GM12864 (cell line): Measurements from ENCODE around the gene TEN1.

ENCODE experiments used
- DNase-seq: peaks from one replicate; pipeline ENCODE4 v3.0.0-alpha.2; 2011; ENCODE audit warnings: low read depth
- H3K4me3 ChIP-seq: 2 replicates; pipeline ENCODE4 v1.5.1; 2011; ENCODE audit warnings: mild to moderate bottlenecking, low read depth, low read length, control low read depth
- TF ChIP-seq, protein P1 (sequence below): IDR thresholded peaks from 2 replicates; pipeline ENCODE4 v1.5.1; 2011; ENCODE audit warnings: low read depth, mild to moderate bottlenecking, moderate library complexity, low read length, control low read depth, inconsistent platforms; ENCODE audit errors: missing control alignments

TEN1 gene

DNA sequence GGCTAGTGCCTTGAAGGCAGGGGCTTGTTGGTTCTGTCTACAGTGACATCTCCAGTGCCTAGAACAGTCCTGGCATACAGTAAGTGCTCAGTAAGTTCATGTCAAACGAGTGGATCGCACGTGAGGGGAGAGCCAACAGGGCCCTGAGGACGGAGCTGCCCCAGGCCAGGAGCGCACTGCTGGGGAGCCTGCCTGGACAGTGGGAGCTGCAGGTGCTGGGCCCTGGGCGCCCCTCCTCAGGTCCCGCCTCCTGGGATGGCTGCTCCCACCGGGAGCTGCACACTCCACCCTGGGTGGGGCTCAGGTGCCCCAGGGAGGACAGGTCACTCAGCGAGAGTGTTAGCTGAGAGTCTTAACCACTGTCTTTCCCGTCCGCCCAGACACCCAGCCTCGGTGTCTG lies 46.3 kb downstream of the TEN1 start:
- TF ChIP-seq, protein P1, sequence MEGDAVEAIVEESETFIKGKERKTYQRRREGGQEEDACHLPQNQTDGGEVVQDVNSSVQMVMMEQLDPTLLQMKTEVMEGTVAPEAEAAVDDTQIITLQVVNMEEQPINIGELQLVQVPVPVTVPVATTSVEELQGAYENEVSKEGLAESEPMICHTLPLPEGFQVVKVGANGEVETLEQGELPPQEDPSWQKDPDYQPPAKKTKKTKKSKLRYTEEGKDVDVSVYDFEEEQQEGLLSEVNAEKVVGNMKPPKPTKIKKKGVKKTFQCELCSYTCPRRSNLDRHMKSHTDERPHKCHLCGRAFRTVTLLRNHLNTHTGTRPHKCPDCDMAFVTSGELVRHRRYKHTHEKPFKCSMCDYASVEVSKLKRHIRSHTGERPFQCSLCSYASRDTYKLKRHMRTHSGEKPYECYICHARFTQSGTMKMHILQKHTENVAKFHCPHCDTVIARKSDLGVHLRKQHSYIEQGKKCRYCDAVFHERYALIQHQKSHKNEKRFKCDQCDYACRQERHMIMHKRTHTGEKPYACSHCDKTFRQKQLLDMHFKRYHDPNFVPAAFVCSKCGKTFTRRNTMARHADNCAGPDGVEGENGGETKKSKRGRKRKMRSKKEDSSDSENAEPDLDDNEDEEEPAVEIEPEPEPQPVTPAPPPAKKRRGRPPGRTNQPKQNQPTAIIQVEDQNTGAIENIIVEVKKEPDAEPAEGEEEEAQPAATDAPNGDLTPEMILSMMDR = no peak
- no peak overlapping the region for H3K4me3 ChIP-seq
- no peak for DNase-seq

DNA sequence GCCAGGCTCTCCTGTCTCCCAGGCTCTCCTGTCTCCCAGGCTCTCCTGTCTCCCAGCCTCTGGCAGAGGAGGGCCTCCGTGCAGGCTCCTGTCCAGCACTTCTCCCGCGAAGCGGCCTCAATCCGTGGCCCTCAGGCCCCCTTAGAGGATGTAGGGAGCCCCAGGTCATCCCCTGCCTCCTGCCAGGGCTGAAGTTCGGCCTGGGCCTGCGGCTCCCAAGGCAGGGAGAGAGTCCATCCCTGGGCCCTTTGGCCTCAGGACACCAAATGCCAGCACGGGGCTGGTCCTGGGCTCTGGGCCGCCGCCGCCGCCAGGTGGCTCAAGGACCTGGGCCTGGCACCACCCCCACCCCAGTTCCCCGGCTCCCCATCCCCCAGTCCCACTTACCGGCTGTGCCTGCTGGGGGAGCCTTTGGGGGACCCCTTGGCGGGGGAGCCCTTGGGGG lies 47.7 kb downstream of the TEN1 start:
- TF ChIP-seq, protein P1 = no peak
- DNase-seq = no peak
- H3K4me3 ChIP-seq = no peak overlapping the region

DNA sequence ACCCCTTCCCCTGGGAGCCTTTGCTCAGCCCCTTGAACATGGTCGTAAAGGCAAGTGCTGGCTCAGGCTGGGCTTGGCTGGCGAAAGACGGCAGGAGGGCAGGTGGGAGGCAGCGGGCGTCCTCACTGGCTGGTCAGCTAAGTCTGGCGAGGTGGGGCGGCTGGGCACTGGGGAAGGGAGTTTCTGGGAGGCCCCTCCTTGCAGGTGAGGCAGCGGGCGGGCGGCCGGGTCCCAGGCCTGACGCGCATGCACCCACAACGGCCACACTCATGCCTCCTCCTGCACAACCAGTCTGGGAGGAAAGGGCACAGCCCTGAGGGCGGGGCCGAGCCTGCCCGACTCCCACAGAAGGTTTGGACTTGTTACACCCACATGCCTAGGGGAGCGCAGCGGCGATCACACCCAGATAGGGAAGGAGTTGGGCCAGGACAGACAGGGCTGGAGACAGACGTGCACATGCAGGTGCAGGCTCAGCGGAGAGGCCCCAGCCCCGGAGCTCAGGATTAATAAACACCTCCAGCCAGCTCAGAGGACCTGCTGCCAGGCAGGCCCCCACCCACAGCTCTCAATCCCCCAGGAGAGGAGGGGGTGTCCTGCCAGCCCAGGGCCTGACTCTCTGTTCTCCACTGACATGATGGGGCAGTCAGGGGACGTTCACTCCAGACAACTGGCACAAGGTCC lies 48.3 kb downstream of the TEN1 start, which contains the start of gene EVPL:
TSS of gene EVPL (minus strand) at position 148 of the 681 bp plus-strand sequence. CDS start at position 40, 108 bp downstream.
- H3K4me3 ChIP-seq = no peak within 1 kb of the TSS
- no peak for DNase-seq
- TF ChIP-seq, protein P1 = no peak

DNA sequence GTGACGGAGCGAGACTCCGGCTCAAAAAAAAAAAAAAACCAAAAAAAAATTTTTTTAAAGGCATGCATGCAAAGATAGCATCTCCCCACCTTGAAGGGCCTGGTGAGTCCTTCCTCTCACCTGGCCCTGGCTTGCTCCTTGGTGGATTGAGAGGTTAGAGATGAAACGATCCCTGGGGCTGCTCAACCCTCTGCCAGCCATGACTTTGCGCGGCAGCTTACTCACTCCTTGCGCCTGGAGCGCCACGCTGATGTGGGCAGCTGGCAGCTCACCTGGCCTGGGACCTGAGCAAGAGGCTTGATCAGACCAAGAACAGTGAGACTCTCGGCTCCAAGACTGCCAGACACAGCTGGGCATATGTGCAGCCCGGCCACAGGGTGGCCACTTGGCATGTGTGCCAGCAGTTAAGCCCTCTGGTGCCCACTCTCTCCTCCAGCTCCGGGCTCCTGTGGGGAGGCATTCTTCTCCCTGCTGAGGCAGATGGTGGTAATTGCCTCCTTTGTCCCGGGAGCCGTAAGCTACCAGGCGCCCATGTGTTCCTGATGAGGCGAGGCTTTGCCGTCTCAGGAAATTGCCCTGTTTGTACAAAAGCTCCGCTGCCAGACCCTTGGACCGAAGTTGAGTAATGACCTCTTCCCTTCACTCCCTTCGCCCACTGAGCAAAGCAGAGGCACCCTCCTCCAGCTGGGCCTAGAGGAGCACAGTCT lies 53.2 kb downstream of the TEN1 start:
- TF ChIP-seq, protein P1 = no peak
- DNase-seq = no peak
- H3K4me3 ChIP-seq = no peak overlapping the region

DNA sequence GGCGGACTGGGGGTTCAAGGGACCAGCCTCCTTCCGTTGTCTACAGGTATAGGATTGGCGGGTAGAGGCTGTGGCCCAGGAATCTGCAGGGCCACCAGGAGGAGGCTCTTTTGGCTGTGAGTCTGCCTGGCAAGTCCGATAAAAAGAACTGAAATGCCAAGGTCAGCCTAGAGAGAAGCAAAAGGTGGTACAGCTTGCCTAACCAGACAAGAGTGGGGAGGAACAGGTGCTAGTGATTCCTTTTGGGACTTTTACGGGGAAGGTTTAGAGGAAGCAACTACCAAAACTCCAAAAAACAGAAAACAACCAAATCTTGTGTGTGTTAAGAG lies 53.7 kb downstream of the TEN1 start:
- TF ChIP-seq, protein P1 = no peak
- no peak for DNase-seq
- H3K4me3 ChIP-seq = no peak overlapping the region

DNA sequence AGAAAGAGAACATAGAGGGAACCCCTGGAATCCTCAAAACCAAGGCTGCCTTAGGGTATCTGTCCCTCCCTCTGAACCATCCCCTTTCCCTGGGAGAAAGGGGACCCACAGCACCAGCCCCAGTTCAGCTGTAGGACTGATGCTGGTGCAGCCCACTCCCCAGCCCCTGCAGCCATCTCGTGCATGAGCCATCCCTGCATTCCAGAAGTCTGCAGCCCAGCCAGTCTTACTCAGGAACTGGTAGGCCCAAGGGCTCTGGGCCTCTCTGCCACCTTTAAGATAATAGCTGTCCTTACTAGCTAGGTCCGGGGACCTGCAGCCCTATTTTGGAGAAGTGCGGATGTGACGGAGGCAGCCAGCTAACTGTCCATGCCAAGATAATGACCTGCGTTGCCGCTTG lies 54.1 kb downstream of the TEN1 start:
- no peak overlapping the region for H3K4me3 ChIP-seq
- DNase-seq = no peak
- TF ChIP-seq, protein P1 = no peak
